HG02623 (cell line): ENCODE data around the gene PRR30.
"Not testable (repeated sequence)": the region's sequence is repeated elsewhere in the genome, so short reads cannot be mapped to it uniquely, and the experiment has no call there.

ENCODE experiments used
- ATAC-seq: cut with Tn5 transposase; IDR thresholded peaks from one replicate; pipeline ENCODE4 v1.9.1; 2021; ENCODE audit warnings: moderate library complexity; ENCODE audit not compliant: unreplicated experiment

PRR30 gene

DNA sequence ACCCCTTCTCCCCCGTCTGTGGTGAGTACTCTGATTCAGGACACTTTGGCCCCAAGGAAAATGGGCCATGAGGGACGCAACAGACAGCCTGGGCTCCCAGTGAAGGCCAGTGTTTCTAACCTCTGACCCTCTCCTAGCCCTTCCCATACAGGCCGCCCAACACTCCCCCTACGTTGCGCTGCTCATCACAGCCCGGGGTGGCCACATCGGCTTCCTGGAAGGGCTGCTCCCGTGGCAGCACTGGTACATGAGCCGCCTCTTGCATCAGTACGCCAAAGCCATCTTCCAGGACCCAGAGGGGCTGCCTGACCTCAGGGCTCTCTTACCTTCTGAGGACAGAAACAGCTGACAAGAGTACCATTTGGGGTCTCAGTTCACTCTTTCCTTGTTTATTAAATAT, 8.8 kb downstream of the PRR30 start:
- no peak for ATAC-seq

GRCh38 chr2:27128668-27129571, 10.3 kb downstream of the PRR30 start:
- no peak for ATAC-seq

GRCh38 chr2:27127883-27128667, 11.1 kb downstream of the PRR30 start:
- ATAC-seq: no peak

GRCh38 chr2:27126252-27126710, 12.9 kb downstream of the PRR30 start:
- ATAC-seq: no peak

- ATAC-seq: no peak
Observed at GRCh38 chr2:27125104-27125503, 14.1 kb downstream of the PRR30 start.

DNA sequence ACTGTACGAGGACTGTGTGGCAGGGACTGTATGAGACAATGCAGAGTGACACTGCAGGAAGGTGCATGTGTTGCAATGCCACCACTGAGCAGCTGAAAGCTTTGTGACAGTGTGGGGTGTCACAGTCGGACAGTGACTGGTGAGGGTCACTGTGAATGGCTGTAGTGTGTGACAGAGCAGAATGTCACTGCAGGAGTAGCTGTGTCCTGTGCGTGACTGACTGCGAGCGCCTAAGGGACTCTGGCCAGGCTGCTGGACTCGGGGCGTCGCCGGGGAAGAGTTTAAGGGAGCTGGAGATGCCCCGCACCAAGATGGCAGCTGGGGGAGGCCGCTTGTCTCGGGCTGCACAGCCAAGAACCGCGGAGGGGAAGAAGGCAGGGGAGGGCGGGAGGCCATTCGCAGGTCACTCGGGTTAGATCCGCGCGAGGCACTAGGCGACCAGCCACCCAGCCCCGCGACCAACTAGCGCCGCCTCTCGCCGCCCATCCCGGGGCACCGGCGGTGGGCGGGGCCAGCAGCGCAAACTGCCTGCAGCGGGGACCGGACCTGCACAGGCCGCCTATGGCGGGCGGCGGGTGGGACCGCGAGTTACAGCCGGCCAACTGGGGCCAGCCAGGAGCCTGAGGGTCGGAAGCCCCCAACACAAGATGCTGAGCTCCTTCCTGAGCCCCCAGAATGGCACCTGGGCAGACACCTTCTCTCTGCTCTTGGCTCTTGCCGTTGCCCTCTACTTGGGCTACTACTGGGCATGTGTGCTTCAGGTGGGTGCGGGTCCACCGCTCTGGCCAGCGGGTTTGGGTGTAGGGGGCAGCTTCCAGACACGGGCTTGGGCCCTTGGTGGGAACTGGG, 15.7 kb downstream of the PRR30 start, which contains the start of gene ABHD1:
Gene ABHD1, plus strand, starts transcription at position 514 of the 849 bp plus-strand sequence. Its CDS starts 134 bp downstream, at position 648.
- ATAC-seq: no peak

- ATAC-seq: no peak
Observed at GRCh38 chr2:27122791-27123190, 16.4 kb downstream of the PRR30 start.

DNA sequence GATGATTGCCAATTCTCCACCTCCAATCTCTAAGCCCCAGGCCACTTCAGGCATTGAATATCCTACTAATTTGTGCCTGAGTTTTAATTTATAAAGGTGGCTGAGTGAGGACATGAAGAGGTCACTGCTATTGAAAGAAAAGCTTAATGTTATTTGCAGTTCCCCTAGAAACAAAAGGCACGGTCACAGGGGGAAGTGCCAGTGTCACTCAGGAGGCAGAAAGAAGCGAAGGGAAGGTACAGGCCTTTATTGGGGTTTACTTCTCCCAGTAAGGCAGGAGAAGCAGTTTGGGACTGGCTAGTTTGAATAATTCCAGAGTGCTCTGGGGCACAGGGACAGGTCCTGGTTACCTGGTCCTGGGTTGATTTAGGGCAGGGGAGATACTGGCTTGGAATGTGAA, 17.3 kb downstream of the PRR30 start:
- ATAC-seq: no peak

DNA sequence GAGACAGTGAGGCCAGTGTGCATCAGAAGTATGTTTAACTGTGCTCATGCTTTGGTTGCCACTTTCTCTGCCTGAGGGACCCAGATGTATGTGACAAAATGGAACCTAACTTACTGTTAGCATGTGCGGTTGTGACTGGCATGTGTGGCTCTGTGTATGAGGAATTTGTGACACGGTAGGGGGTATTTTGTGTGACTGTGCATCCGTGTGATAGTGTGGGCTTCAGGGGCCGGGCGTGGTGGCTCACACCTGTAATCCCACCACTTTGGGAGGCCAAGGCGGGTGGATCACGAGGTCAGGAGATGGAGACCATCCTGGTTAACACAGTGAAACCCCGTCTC, 19.9 kb downstream of the PRR30 start:
- not testable (repeated sequence) for ATAC-seq

DNA sequence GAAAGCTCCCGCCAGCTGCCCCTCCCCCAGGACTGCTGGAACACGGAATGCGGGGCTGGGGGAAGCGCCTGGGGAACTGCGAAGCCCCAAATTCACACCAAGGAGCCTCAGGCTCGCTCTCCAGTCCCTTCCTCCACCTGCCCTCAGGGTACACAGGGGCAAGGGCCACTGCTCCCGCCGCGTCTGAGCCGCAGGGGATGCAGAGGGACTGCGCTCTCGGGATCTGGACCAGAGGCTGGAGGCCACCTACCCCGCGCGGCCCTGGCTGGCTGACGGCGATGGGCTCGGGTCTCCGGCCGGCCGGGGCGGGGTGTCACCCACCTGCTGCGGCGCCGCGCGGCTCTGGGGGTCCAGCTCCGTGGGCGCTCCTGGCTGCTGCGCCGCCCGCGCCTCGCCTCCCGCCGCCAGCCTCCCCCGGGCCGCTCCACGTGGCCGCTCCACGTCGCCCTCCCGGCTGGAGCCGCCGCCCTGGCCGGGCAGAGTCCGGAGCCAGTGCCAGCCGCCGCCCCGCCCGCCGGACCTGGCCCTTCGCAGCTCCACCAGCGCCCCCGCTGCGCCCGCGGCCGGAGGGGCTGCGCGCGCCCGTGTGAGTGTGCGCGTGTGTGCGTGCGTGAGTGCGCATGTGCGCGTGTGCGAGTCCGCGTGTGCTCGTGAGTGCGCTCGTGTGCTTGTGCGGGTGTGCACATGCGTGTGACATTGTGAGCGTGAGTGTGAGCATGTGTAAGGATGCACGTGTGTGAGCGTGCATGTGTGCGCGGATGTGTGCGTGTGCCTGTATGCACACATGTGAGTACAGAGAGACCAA, 20.5 kb downstream of the PRR30 start, which contains the start of gene CGREF1:
Gene CGREF1, minus strand, starts transcription at position 604 of the 805 bp plus-strand sequence. CDS start 14,762 bp downstream, outside the sequence.
- no peak for ATAC-seq

- no peak for ATAC-seq
Observed at GRCh38 chr2:27117995-27118524, 21.1 kb downstream of the PRR30 start.

DNA sequence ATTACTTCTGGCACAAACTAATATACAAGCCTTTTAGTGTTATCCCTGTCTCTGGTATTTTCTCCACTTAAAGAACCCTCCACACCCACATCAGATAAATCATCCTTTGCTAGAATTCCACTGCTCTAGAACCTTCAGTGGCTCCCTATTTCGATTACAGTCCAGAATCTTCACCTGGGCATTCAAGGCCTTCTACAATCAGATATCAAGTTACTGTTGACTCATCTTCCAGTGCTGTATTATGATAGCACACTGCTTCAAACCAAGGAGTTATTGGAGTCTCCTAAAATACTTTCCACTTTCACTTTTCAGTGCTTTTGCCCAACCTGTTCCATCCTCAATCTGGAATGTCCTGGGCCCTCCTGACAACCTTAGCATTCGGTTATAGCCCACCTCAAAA, 23.7 kb downstream of the PRR30 start:
- no peak for ATAC-seq

GRCh38 chr2:27111392-27112078, 27.7 kb downstream of the PRR30 start:
- not testable (repeated sequence) for ATAC-seq

GRCh38 chr2:27110603-27111352, 28.4 kb downstream of the PRR30 start:
- not testable (repeated sequence) for ATAC-seq

DNA sequence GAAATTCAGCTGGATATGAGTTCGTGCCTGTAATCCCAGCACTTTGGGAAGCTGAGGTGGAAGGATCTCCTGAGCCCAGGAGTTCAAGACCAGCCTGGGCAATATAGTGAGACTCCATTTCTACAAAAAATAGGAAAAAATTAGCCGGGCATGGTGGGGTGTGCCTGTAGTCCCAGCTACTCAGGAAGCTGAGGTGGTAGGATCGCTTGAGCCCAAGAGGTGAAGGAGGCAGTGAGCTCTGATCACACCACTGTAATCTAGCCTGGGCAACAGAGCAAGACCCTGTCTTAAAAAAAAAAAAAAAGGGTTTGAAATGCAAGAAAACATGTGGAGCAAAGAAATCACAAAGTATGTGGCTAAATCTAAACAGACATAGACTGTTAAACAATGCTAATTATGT, 30.1 kb downstream of the PRR30 start:
- no peak for ATAC-seq

DNA sequence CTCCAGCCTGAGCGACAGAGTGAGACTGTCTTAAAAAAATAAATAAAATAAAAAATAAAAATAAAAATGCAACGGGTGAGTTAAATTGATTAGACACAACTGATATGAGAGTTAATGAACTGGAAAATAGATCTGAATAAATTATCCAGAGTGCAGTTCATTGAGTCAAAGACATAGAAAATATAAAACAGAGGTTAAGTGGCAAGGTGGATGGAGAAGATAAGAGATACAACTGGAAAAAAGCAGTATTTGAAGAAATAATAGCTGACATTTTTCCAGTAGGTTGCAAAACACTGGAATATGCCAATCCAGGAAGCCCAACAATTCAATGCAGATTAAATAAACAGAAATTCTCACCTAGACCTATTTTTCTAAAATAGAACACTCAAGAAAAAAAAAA, 31.0 kb downstream of the PRR30 start:
- ATAC-seq: no peak

DNA sequence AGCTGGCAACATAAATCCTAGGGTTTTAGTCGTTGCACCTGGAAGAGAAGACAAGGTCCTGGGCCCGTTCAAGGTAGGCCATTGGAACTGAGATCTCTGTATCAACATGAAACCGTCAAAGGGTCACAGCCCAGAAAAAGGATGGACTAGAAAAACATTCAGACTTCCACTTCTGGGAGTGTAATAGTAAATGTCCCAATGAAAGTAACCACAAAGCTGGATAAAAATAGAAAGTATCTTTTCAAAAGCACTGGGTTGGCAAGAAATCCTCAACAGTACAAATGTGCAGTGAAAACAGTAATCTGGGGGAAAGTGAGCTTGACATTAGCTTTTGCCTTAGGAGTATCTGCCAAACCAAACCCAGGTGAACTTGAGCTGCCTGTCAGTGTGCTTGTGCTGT, 33.2 kb downstream of the PRR30 start:
- ATAC-seq: no peak

- ATAC-seq: no peak
Observed at GRCh38 chr2:27102329-27102728, 36.9 kb downstream of the PRR30 start.
